Psoas muscle (tissue), 8 donors: ENCODE measurements around the gene DCLK2. TPM values are rescaled to one million over a fixed set of nuclear protein-coding genes. Genes with fewer than 3 reads are reported as not detected.

ENCODE experiments used
- ATAC-seq, 4 donors: fragments of 200-7000 bp; cut with Tn5 transposase; one replicate each; pipeline ENCODE4 v1.9.1; 2020; ENCODE audit warnings: moderate library complexity in 3 of 4, mild to moderate bottlenecking in 2 of 4
- DNase-seq, 2 donors: peaks; one replicate each; pipeline ENCODE4 v3.0.0-alpha.2; 2020
- H3K27ac ChIP-seq: fragments of 200-600 bp; one replicate; pipeline ENCODE4 v1.8.0; 2022
- H3K27me3 ChIP-seq, 3 donors: fragments of 200-600 bp in 1 of 3; one replicate each; pipeline versions ENCODE4 v1.6.1 to v1.8.0; 2013 to 2022; ENCODE audit warnings: low read length in 2 of 3, mild to moderate bottlenecking in 2 of 3, moderate library complexity in 1 of 3; ENCODE audit not compliant: insufficient read depth in 3 of 3
- H3K36me3 ChIP-seq, 2 donors: fragments of 200-600 bp in 1 of 2; one replicate each; pipeline versions ENCODE4 v1.6.1 to v1.8.0; 2013 to 2022; ENCODE audit warnings: low read depth in 1 of 2, mild to moderate bottlenecking in 1 of 2, moderate library complexity in 1 of 2; ENCODE audit not compliant: insufficient read depth in 1 of 2
- H3K4me1 ChIP-seq: fragments of 200-600 bp; one replicate; pipeline ENCODE4 v1.8.0; 2022
- H3K4me3 ChIP-seq: fragments of 200-600 bp; one replicate; pipeline ENCODE4 v1.8.0; 2022; ENCODE audit warnings: mild to moderate bottlenecking
- H3K9me3 ChIP-seq: fragments of 200-600 bp; one replicate; pipeline ENCODE4 v1.8.0; 2022
- CTCF ChIP-seq: fragments of 200-600 bp; IDR thresholded peaks from one replicate; pipeline ENCODE4 v1.8.0; 2022; ENCODE audit warnings: antibody characterized with exemption
- WGBS, 3 donors: extraction: QIAGEN DNeasy Blood & Tissue Kit; methylation state at CpG; one replicate each; pipeline versions ENCODE4 v1.1.6 to v1.1.7; 2013; 5-methylcytosine and 5-hydroxymethylcytosine counted together
- intact Hi-C, 2 donors: fragments of 100-400 bp; cut with DNase I; formaldehyde crosslinking; loops; one replicate each; pipeline versions ENCODE4 v1.11.0 to v1.14.2; 2022
- polyA plus RNA-seq, 3 donors: library from polyadenylated mRNA; stranded (reverse); fragments of 200-250 nt; gene quantifications; one replicate each; pipeline ENCODE4 v1.2.3, GENCODE V29; 2013
- total RNA-seq, 4 donors: library from RNA; stranded (reverse); fragmentation: NEBNext Ultra II Directional in 2 of 4; extraction: Animal tissue kit (Norgen Biotek cat#: 25700) in 2 of 4; gene quantifications; one replicate each; pipeline versions ENCODE4 v1.2.1 to v1.2.4, GENCODE V29; 2021 to 2023
- donor health status: healthy with polysubstance abuse.
- donor health status: DM: no; HTN: no; CAD: no; lungs with moderate emphysema.
- donor health status: Bipolar disorder and iron deficiency.
- donor health status: healthy.
- donor health status: DM: yes; HTN: yes; CAD: no.
- donor health status: DM: no; HTN: no; CAD: no.
- donor health status: DM: no; HTN: no; CAD: no.
- donor health status: DM: yes; HTN: yes; CAD: no.

DCLK2 gene
- total and polyA plus RNA-seq, 7 donors: 0.18 to 1.7 (median 0.78) TPM

GRCh38 chr4:150280081-150280895 lies 202.0 kb downstream of the DCLK2 start:
- Histone ChIP-seq H3K4me1 (no peaks in the 10 kb centered on the region), H3K27me3 (no peaks in the 10 kb centered on the region), H3K36me3 (peaks cover 0 to 15% of the 10 kb centered on the region in 2 donors), H3K27ac (no peak overlapping the region), H3K4me3 (no peak overlapping the region), H3K9me3 (no peaks in the 10 kb centered on the region)
- ATAC-seq (no peak), DNase-seq (no peak)
- 69 to 81% (median 76%) methylated on average over 9 of the region's 9 CpGs for WGBS, 3 donors
- intact Hi-C loops: no loop called here
- no peak for TF ChIP-seq CTCF

- DNase-seq: no peak
- Histone ChIP-seq H3K4me1 (no peaks in the 10 kb centered on the region), H3K4me3 (no peak overlapping the region), H3K27ac (no peak overlapping the region), H3K36me3 (peaks cover 0 to 22% of the 10 kb centered on the region in 2 donors), H3K9me3 (no peaks in the 10 kb centered on the region), H3K27me3 (no peaks in the 10 kb centered on the region)
- ATAC-seq: no peak
- intact Hi-C loops: no loop called here
- no peak for TF ChIP-seq CTCF
- WGBS, 3 donors: 95 to 96% (median 96%) methylated on average over 8 of the region's 8 CpGs
These were observed 202.7 kb downstream of the DCLK2 start for GRCh38 chr4:150280975-150281374.

- no peaks in the 10 kb centered on the region for H3K27me3 ChIP-seq
- TF ChIP-seq CTCF: no peak
- H3K36me3 ChIP-seq: peaks cover 0 to 22% of the 10 kb centered on the region in 2 donors
- H3K9me3 ChIP-seq: no peaks in the 10 kb centered on the region
- intact Hi-C loops: no loop called here
- WGBS, 3 donors: 82 to 83% (median 82%) methylated on average over 1 of the region's 1 CpG
- no peak for ATAC-seq
- DNase-seq: no peak
- H3K27ac ChIP-seq: no peak overlapping the region
- no peak overlapping the region for H3K4me3 ChIP-seq
- no peaks in the 10 kb centered on the region for H3K4me1 ChIP-seq
These were observed 205.4 kb downstream of the DCLK2 start for GRCh38 chr4:150283689-150284088.

- WGBS, 3 donors: 83 to 89% (median 87%) methylated on average over 6 of the region's 6 CpGs
- no peak overlapping the region for H3K4me3 ChIP-seq
- peaks cover 0 to 20% of the 10 kb centered on the region in 2 donors for H3K36me3 ChIP-seq
- no peak for DNase-seq
- no peak overlapping the region for H3K27ac ChIP-seq
- H3K4me1 ChIP-seq: no peaks in the 10 kb centered on the region
- ATAC-seq: no peak
- intact Hi-C loops: no loop called here
- no peak for TF ChIP-seq CTCF
- H3K9me3 ChIP-seq: no peaks in the 10 kb centered on the region
- H3K27me3 ChIP-seq: no peaks in the 10 kb centered on the region
These were observed 208.4 kb downstream of the DCLK2 start for GRCh38 chr4:150286656-150287055.
